GM18517 (cell line): ENCODE results near the gene INPP5B.
"Not testable (repeated sequence)": the region's sequence is repeated elsewhere in the genome, so short reads cannot be mapped to it uniquely, and the experiment has no call there.

Source experiments
- ATAC-seq: cut with Tn5 transposase; IDR thresholded peaks from one replicate; pipeline ENCODE4 v1.9.1; 2021; ENCODE audit warnings: mild to moderate bottlenecking, moderate library complexity; ENCODE audit not compliant: unreplicated experiment

Gene INPP5B

GRCh38 chr1:37915476-37916093 lies 31.3 kb downstream of the INPP5B start:
- ATAC-seq: no peak

- ATAC-seq: no peak
Measured at GRCh38 chr1:37914719-37915475, 32.0 kb downstream of the INPP5B start.

- not testable (repeated sequence) for ATAC-seq
Measured at GRCh38 chr1:37911478-37911877, 35.4 kb downstream of the INPP5B start.

- not testable (repeated sequence) for ATAC-seq
Measured at GRCh38 chr1:37910886-37911285, 36.0 kb downstream of the INPP5B start.

DNA sequence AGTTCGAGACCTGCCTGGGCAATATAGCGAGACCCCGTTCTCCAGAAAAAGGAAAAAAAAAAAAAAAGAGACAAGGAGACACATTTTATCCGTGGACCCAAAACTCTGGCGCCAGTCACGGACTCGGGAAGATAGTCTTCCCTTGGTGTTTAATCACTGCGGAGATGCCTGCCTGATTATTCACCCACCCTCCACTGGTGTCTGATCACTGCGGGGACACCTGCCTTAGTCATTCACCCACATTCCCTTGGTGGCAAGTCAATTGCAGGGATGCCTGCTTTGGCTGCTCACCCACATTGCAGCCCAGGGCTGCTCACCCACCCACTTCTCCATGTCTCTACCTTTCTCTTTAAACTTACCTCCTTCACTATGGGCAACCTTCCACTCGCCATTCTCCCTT lies 38.3 kb downstream of the INPP5B start:
- not testable (repeated sequence) for ATAC-seq

- ATAC-seq: not testable (repeated sequence)
Measured at GRCh38 chr1:37907416-37908125, 39.3 kb downstream of the INPP5B start.

DNA sequence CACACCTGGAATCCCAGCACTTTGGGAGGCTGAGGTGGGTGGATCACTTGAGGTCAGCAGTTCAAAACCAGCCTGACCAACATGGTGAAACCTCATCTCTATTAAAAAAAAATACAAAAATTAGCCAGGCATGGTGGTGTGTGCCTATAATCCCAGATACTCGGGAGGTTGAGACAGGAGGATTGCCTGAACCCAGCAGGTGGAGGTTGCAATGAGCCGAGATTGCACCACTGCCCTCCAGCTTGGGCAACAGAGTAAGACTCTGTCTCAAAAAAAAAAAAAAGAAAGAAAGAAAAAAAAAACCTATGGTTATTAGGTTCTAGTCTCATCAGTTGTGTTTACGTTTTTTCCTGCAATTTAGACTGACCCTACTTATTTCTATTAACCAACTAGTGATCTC lies 40.3 kb downstream of the INPP5B start:
- ATAC-seq: not testable (repeated sequence)

- no peak for ATAC-seq
Measured at GRCh38 chr1:37905727-37906126, 41.1 kb downstream of the INPP5B start.

GRCh38 chr1:37903921-37904320 lies 42.9 kb downstream of the INPP5B start:
- ATAC-seq: not testable (repeated sequence)

- no peak for ATAC-seq
Measured at GRCh38 chr1:37902983-37903382, 43.9 kb downstream of the INPP5B start.

GRCh38 chr1:37901893-37902225 lies 45.0 kb downstream of the INPP5B start:
- ATAC-seq: no peak

GRCh38 chr1:37901191-37901892 lies 45.5 kb downstream of the INPP5B start:
- ATAC-seq: no peak

- not testable (repeated sequence) for ATAC-seq
Measured at GRCh38 chr1:37897563-37897962, 49.3 kb downstream of the INPP5B start.

DNA sequence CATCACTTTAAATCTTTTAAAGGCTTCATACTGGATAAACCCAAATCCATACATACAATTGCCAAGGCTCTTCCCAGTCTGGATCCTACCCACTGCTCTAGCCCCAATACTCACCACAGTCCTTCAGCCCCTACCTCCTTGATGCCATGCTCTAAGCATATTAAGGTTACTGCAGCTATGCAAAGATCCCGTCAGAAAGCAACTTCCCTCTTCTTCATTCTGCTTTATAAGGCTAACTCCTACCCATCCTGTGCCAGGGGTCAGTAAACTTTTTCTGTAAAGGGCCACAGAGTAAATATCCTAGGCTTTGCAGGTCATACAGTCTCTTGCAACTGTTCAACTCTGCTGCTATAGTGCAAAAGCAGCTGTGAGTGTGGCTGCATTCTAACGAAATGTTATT lies 53.2 kb downstream of the INPP5B start:
- no peak for ATAC-seq

GRCh38 chr1:37892151-37893047 lies 54.5 kb downstream of the INPP5B start:
- no peak for ATAC-seq

- no peak for ATAC-seq
Measured at GRCh38 chr1:37890378-37891014, 56.4 kb downstream of the INPP5B start.

DNA sequence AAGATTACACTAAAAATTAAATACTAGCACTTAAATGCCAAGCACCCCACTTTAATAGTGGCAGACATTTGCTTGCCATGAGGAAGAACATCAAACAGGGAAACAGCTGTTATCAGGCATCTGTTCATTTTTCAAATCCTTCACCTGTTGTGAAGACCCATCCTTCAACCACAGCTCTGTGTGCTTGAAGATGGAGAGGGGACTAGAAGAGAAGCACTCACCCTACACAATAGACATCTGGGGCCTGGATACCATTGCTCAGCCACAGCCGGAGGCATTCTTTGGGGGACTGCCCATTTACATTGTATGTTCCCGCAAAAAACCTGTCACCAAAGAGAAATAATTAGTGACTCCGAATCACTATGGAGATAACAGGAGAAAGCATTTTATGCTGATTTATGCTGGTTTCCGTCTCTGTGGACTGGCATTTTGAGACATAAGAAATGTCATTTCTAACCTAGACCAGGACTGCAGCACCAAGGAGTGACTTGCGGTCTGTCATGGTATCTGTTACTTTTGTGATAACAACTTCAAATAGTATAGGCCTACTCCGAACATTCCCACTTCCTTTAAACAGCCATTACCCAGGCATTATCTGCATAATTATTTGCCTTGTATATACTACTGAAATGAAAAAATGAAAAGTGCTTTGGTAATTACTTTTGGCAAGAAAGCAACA lies 58.7 kb downstream of the INPP5B start:
- no peak for ATAC-seq

DNA sequence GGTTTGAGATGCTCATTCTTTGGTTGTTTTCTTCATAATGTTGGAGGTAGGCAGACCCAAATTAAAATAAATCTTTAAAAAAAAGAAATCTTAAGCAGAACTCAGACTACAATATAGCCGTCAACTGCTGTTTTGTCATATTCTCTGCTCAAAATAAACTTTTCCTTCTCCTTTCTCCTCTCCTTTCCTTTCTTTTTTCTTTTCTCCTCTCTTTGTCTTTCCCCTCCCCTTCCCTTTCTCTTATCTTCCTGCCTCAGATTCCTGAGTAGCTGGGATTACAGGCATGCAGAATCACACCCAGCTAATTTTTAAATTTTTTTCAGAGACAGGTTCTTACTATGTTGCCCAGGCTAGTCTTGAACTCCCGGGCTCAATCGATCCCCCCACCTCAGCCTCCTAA lies 62.7 kb downstream of the INPP5B start:
- ATAC-seq: no peak

DNA sequence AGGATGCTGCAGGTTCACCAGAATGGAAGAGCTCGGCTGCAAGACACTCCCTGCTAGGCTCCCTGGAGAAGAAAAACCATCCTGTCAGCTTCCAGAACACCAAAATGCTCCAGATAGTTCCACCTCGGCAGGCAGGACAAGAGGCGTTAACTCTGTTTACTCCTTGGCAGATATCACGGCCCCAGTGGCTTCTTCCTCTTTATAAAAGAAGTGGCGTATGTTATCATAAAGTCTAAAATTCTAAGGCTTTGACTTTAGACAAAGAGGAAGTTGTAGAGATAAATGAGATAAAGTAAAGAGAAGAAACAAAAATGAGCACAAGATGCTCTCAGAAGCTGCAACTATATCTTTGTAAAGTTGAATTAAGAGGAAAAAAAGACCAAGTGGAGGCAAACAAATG lies 63.2 kb downstream of the INPP5B start:
- no peak for ATAC-seq
